ENCODE measurements around the gene COX15. TPM values are rescaled to one million over a fixed set of nuclear protein-coding genes. Genes with fewer than 3 reads are reported as not detected.

The COX15 gene
- total RNA-seq = 26.8 and 31.2 TPM in 2 replicates

DNA sequence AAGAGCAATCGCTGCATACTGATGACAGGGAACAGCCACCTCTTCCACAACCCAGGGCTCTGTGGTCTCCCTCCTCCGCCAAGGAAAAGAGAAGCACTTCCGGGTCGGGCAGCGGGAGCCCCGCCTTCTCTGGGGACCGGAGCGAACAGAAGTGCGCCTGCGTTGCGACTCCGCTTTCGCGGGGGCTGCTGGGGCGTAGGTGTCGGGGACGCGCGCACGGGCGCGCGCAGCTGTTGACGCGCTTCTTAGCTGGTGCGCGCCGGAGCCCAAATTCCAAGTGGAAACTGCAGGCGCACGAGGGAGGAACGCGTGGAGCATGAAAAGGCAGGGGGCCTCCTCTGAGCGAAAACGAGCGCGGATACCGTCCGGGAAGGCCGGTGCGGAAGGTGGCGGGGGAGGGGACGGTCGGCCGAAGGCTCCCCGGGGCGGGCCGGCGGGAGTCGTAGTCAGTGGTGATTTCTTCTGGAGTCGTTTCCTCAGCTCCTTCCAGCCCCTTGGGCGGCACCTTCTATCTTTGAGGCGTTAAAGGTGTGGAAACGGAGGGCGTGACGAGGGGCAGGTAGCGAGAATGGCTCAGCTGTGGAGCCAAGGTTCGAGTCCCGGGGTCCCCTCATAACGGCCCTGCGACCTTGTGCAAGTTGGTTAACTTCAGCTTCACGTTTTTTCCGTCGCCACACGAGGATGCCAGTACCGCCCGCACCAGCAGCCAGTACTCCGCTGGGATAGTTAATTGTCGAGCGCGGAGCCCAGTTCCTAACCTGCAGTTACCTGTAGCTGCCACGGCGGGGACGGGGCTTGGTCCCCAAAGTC is at the start of gene COX15, which contains the start of gene CUTC:
COX15 (minus strand) TSS at position 95 of the 810 bp plus-strand sequence; CDS start at position 17, 78 bp downstream.
CUTC (plus strand) TSS at position 202 of the 810 bp plus-strand sequence; CDS start at position 317, 115 bp downstream.
- DNase-seq (ENCODE audit: low read depth) = peak; percentile 52
- TF ChIP-seq, protein P1, sequence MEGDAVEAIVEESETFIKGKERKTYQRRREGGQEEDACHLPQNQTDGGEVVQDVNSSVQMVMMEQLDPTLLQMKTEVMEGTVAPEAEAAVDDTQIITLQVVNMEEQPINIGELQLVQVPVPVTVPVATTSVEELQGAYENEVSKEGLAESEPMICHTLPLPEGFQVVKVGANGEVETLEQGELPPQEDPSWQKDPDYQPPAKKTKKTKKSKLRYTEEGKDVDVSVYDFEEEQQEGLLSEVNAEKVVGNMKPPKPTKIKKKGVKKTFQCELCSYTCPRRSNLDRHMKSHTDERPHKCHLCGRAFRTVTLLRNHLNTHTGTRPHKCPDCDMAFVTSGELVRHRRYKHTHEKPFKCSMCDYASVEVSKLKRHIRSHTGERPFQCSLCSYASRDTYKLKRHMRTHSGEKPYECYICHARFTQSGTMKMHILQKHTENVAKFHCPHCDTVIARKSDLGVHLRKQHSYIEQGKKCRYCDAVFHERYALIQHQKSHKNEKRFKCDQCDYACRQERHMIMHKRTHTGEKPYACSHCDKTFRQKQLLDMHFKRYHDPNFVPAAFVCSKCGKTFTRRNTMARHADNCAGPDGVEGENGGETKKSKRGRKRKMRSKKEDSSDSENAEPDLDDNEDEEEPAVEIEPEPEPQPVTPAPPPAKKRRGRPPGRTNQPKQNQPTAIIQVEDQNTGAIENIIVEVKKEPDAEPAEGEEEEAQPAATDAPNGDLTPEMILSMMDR (conservative IDR thresholded peaks at IDR 0.05; ENCODE audit: low read depth, low read length) = peak; percentile 48
- H3K4me3 ChIP-seq (ENCODE audit: low read depth, low read length) = peak within 1 kb of the TSS; percentile 100

DNA sequence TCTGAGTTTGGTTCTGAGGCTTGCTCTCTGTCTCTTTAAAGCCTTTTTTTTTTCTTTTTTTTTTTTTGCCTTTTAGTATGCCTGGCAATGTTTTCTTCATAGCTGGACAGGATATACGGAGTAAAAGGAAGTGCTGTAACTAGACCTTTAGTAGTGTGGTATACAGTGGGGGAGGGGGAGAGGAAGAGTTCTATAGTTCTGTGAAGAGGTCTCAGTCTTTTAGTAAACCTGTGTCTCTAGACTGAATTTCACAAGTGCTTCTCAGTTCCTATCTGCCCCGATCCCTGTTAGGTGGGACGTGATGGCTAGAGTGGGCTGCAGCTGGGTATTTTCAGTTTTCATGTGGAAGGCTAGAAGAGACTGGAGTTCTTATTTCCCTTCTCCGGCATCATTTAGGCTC is 47.4 kb upstream of the COX15 start:
- TF ChIP-seq, protein P1 (conservative IDR thresholded peaks at IDR 0.05; ENCODE audit: low read depth, low read length) = no peak
- H3K4me3 ChIP-seq (ENCODE audit: low read depth, low read length) = no peak overlapping the region
- DNase-seq (ENCODE audit: low read depth) = no peak

DNA sequence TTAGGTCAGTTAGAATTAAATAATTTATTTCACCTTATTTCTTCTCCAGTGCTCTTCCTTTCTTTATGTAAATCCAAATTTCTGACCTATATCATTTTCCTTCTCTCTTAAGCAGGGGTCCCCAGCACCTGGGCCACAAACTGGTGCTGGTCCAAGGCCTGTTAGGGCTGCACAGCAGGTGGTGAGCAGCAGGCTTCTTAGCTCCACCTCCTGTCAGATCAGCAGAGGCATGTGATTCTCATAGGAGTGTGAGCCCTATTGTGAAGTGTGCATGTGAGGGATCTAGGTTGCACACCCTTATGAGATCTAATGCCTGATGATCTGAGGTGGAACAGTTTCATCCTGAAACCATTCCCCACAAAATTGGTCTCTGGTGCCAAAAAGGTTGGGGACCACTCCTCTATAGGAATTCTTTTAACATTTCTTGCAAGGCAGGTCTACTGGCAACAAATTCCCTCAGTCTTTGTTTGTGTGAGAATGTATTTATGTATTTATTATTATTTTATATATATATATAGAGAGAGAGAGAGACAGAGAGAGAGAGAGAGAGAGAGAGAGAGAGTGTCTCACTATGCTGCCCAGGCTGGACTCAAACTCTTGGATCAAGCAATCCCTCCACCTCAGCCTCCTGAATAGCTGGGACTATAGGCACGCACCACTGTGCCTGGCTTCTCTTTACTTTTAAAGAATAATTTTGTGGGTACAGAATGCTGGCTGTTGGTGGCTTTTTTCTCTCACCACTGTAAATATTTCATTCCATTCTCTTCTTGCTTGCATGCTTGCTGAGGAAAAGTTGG is 46.2 kb upstream of the COX15 start:
- H3K4me3 ChIP-seq (ENCODE audit: low read depth, low read length) = no peak overlapping the region
- TF ChIP-seq, protein P1 (conservative IDR thresholded peaks at IDR 0.05; ENCODE audit: low read depth, low read length) = no peak
- DNase-seq (ENCODE audit: low read depth) = no peak

DNA sequence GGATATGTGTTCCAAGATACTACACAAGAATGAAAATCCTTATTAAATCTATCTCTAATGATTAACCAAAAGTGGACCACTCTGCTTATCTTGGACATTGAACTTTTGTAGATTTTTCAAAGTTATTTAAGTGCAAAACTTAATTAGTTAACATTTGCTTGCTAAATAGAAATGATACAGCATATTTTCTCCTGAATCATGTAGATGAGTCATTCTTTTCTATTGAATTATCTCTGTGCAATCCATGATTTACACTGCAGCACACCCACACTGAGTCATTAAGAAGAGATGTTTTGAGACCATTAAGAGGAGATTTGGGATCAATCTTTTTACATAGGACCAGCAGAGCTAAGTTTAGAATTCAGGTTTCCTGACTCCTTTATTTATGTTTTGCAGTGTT is 43.9 kb upstream of the COX15 start:
- no peak overlapping the region for H3K4me3 ChIP-seq (ENCODE audit: low read depth, low read length)
- DNase-seq (ENCODE audit: low read depth) = peak; percentile 80
- TF ChIP-seq, protein P1 (conservative IDR thresholded peaks at IDR 0.05; ENCODE audit: low read depth, low read length) = no peak

DNA sequence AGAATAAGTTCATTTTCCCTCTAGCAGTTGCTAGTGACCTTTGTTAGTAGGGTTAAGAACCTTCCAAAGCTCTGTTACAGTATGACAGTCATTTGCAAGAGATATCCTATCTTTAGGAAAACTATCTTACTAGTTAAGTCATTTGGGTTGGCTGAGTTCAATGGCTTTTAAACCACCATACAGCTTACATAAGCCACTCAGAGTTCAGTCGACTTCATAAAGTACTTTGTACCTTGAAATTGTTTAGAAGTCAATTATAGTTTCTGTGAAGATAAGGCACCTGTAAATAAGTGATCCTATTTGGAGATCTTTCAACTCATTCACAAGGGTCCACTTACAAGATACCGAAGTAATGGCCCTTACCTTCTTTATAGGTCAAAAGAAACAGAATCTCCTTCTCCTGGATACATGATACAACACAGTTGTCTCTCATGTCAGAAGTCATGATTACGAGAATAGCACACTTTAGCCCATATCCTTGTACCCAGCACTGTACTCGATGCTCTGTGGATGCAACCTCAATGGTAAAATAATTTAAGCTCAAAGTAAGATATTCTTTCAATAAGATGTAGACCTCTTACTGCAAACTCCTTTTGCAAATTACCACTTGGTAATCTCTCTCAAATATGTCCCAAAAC is 38.6 kb upstream of the COX15 start:
- DNase-seq (ENCODE audit: low read depth) = no peak
- no peak overlapping the region for H3K4me3 ChIP-seq (ENCODE audit: low read depth, low read length)
- TF ChIP-seq, protein P1 (conservative IDR thresholded peaks at IDR 0.05; ENCODE audit: low read depth, low read length) = no peak

DNA sequence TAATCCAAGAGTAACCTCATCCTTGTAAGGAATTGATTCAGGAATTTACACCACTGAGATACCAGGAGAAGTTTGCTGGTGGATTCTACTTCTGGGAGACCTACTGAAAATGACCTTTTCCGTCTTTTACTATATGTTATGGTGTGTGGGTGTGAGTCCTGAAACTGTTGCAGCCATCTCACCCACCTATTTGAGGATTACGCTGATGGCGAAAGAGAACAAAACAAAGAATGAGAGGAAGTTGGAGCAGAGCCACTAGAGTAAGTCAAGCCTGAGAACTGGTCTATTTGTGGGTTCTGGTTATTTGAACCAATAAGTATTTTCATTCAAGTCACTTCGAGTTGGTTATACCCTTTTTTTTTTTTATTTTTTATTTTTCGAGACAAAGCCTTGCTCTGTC is 37.8 kb upstream of the COX15 start:
- no peak for DNase-seq (ENCODE audit: low read depth)
- TF ChIP-seq, protein P1 (conservative IDR thresholded peaks at IDR 0.05; ENCODE audit: low read depth, low read length) = no peak
- H3K4me3 ChIP-seq (ENCODE audit: low read depth, low read length) = no peak overlapping the region
